DOHH2 (cell line): ENCODE data around the gene GRWD1.

ENCODE experiments used
- CTCF ChIP-seq: fragments of 200-600 bp; sonication (generic); IDR thresholded peaks from one replicate; pipeline ENCODE4 v1.5.1; 2014; ENCODE audit warnings: antibody characterized with exemption, mild to moderate bottlenecking, low read depth, low read length; ENCODE audit not compliant: poor library complexity, severe bottlenecking
- EZH2phosphoT487 ChIP-seq: fragments of 200-600 bp; sonication (generic); IDR thresholded peaks from 2 replicates; pipeline ENCODE4 v1.6.1; 2017; ENCODE audit warnings: borderline replicate concordance, mild to moderate bottlenecking, antibody characterized with exemption, low read length, moderate library complexity, mixed read lengths

- TF ChIP-seq CTCF: no peak
- no peak for TF ChIP-seq EZH2phosphoT487
Measured at GRCh38 chr19:48415395-48415794, 30.4 kb upstream of the GRWD1 start.
